HG02840 (cell line): Measurements from ENCODE around the gene CDK2.
A peak's percentile ranks its signal among the peaks of the same experiment; 100 is the strongest.
"Not testable (repeated sequence)": the region's sequence is repeated elsewhere in the genome, so short reads cannot be mapped to it uniquely, and the experiment has no call there.

Experiments
- ATAC-seq: cut with Tn5 transposase; IDR thresholded peaks from one replicate; pipeline ENCODE4 v1.9.1; 2021; ENCODE audit warnings: mild to moderate bottlenecking, moderate library complexity, moderate number of reproducible peaks; ENCODE audit not compliant: unreplicated experiment, low FRiP score

The CDK2 gene

DNA sequence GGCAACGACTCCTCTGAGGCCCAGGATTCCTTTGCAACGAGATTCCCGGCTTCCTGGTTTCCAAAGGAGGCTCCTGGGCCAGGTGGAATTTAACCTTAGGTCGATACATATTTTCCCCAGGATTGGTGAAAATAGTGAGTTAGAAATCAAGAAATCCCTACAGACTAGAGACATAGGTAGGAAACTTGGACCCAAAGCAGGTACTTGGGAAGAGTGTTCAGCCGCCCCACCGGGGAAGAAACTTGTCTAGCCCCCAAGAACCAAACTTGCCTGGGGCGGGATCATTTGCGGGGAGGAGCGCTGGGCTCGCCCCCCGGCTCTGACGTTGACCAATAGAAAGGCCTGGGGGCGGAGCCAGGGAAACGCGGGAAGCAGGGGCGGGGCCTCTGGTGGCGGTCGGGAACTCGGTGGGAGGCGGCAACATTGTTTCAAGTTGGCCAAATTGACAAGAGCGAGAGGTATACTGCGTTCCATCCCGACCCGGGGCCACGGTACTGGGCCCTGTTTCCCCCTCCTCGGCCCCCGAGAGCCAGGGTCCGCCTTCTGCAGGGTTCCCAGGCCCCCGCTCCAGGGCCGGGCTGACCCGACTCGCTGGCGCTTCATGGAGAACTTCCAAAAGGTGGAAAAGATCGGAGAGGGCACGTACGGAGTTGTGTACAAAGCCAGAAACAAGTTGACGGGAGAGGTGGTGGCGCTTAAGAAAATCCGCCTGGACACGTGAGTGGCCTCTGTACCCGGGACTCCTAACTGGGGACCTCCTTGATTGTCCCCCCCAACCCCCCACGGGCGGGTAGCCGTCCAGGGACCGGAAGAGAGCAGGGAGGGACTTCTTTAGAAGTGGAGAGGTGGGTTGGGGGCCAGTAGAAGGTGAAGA is at the start of gene CDK2:
Gene CDK2, plus strand, starts transcription at position 423 of the 874 bp plus-strand sequence. Its CDS starts 179 bp downstream, at position 602.
- peak; percentile 93 for ATAC-seq

DNA sequence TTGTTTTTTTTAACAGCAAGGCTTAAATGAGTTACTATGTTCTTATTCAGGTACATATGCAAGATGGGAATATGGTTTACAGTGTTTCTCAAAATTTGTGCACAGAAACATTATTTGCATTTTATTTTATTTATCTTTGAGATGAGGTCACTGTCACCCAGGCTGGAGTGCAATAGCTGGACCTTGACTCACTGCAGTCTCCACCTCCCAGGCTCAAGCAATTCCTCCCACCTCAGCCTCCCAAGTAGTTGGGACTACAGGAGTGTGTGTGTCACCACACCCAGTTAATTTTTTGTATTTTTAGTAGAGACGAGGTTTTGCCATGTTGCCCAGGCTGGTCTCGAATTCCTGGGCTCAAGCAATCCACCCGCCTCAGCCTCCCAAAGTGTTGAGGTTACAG is 47.6 kb upstream of the CDK2 start:
- ATAC-seq, result not testable (repeated sequence)

DNA sequence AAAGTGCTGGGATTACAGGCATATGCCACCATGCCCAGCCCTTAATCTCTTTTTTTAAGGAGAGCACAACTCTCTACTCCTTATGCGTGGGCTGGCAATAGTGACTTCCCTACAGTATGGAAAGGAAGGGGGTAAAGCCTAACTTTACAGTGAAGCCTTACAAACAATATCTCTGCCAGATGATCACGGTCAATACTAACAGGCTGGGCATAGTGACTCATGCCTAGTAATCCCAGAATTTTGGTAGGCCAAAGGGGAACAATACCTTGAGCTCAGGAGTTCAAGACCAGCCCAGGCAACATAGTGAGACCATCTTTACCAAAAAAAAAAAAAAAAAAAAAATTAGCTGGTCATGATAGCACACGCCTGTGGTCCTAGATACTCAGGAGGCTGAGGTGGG is 44.5 kb upstream of the CDK2 start:
- ATAC-seq, result no peak

DNA sequence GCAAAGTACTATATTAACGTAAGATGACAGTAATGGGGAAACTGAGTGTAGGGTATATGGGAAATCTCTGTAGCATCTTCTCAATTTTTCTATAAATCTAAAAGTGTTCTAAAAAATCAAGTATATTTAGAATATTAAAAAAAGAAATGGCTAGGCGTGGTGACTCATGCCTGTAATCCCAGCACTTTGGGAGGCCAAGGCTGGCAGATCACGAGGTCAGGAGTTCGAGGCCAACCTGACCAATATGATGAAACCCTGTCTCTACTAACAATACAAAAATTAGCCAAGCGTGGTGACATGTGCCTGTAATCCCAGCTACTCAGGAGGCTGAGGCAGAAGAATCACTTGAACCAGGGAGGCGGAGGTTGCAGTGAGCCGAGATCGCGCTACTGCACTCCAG is 43.0 kb upstream of the CDK2 start:
- ATAC-seq, result not testable (repeated sequence)

DNA sequence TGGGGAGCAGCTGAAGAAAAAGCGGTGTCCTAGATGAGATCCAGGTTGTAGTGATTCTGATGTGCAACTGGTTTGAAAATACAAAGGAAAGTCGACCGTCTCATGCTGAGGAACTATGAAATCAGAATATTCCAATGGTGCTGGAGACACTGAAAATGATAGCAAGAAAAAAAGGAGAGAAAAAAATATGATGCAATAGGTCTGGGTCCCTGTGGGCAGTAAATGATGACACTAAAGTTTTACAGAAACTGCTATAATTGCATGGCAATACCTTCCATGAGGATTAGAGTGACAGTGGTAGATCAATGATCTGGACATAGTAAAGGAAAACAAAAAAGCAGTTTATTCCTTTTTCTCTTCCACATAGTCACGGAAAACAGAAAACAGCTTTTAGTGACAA is 41.3 kb upstream of the CDK2 start:
- no peak for ATAC-seq

DNA sequence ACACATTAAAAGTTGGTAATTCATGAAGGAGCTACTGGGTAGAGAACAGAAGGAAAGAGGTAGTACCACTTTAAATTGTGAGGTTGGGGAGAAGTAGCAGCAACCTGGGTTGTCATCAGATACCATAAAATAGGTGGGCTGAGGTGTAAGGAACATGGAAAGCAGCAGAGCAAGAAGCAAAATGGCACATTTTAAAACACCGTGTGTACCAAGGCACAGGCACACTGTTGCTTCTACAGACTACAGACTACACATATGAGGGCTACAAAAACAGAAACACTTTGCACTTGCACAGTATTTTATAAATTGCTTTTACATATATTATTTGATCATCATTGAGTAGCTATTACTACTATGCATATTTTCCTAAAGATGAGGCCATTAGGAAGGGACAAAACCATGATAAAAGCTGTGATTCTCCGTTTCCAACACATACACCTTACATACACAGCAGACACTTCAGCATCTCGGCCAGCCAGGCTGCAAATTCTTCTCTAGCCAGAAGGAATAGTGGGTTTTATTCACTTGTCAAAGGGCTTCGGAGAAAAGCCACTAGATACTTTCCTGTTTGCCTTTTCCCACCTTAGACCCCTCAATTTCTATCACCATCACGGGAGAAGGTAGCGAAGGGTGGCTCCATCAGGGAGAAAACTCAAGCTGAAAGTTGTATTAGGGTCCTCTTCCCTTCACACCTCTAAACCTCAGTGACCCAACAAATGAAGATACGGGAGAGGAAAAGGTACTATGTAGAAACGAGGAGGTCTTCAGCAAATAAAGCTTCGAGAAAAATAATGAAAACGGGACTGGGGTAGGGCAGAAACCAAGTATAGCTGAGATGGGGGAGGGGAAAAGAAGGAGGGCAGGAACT is 40.5 kb upstream of the CDK2 start:
- peak; percentile 1 for ATAC-seq

DNA sequence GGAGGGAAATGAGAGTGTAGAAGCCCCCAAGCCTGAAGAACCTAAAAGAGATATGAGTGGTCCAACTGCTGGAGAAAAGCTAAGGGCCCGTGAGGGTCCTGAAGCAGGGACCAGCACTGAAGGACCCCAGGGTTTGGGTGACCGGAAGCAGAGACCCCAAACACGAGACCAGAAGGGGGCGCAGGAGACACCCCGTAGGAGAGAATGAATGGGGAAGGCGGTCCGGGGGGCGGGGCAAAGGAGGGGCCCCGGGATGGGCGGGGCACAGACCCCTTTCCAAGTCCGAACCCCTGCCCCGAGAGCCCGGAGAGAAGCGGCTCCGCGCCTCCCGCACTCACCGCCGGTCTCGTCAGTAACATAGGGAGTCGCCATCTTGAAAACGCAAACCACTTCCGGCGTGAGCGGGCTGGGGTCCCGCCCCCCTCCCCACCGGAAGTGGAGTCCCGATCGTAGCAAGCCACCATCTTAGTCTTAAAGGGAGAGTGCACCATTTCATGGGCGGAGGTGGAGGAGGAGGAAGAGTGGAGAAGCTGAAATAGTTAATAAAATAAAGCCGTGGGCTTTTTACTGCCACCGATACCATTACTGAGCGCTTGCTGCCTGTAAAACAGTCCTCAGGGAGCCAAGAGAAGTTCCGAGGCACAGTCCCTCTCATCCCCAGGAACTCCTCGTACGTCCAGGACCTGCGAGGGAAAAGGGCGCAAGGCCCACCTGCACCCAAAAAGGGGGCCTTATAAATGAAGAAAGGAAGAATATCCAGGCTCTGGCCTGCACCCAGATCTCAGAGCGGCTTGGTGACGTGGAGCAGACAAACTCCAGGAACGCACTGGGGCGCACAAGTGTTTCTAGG is 39.7 kb upstream of the CDK2 start:
- peak; percentile 48 for ATAC-seq

DNA sequence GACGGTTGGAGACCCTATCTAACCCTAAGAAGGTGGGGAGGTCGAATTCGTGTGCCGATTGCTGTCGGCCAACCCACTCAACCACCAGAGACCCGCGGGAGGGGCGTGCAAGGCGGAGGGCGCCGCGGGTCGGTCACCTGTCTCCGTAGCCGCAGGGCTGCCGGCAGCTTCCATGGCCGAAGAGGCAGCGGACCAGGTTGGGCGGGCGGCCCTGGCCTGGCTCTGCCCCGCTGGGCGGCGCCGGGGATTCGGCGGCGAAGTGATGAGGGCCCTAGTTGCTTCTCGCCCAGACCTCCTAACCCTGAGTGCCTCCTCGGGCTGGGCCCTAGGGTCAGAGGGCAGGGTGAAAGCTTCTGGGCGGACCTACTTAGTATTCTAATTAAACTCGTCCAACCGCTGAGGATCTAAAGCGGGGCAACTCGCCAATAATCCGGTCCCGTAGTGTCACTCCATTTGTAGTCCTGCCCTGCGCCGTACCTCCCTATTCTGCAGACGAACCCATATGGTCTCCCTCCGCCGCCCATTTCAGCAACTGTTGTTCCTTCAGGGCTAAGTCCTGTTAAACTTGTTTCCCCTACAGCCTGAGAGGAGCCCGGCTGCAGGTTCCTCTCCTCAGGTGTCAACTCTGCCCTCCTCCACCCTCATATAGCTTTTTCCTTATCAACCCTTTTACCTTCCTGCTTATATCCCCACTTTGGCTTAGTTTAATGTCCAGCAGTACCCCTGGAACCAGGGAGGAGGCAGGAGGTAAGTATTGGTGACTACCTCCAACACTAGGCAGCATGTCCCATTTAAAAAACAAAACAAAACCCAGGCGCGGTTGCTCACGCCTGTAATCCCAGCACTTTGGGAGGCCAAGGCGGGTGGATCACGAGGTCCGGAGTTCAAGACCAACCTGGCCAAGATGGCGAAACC is 38.8 kb upstream of the CDK2 start, which contains the start of gene PYM1:
Gene PYM1, minus strand, starts transcription at position 307 of the 915 bp plus-strand sequence. Its CDS starts 133 bp downstream, at position 174.
- peak; percentile 23 for ATAC-seq

DNA sequence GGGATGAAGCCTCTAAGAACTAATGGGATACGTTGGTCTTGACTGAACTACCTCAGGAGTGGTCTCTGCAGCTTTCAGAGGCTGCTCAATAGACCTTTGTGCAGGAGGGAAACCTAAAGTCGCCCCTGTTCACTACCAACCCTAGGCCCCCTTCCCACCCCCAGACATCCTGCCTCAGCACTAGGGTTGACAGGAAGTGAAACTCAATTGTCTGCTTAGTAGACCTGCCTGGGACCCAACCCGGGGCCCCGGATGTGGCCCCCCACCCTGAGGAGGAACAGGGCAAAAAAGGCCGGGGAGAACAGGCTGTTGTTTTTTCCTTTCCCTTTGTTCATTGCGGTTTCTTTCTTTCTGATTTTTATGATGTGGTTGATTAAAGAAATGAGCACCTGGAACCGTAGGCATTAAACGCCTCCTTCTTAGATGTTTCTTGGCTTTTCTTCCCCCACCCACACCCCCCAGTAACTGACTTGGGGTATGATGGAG is 37.3 kb upstream of the CDK2 start:
- ATAC-seq, result peak; percentile 27

DNA sequence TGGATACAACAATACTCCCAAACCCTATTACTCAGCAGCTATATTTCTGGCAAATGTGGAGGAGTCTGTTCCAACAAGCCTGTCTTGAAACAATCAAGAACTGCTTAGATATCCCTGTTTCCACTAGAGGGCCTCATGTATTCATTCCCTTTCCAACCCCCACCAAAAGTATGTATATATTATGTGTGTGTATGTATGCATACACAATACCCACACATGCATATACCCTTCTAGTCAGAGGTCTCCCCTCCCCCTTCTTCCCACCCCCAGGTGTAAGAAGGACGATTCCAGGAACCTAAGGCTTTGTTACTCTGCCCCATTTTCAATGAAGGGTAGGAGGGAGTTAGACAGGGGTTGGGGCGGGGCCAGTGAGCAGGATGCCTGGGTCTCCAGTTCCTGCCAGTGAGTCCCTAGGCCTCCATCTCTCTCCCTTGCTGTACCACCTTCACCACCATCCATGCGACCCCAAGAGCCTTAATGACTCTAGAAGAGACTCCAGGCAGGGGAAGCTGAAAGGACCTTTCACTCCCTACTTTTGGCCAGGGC is 35.8 kb upstream of the CDK2 start, which contains the start of gene DGKA:
Gene DGKA, plus strand, starts transcription at position 392 of the 546 bp plus-strand sequence. CDS start 5,342 bp downstream, outside the sequence.
- ATAC-seq, result no peak

DNA sequence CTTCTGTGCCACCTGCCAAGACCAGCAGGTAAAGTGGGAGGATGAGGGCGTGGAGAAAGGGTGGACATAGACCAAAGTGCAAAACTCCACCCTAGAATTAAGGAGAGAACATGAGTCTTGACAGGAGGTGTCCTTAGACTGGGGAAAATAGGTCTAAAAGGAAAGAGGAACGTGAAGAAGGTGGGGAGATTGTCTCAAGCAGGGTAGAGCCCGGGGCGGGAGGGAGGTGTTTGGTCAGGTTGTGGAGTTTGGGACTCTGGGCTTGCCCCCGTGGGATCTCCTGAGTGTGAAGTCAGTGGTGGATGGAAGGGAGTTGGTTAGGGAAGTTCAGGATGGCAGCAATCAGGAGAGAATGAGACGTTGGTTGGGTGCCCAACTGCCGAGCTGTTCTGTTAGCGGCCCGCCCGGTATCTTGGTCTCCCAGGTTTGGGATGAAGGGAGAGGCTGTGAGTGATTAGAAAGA is 35.3 kb upstream of the CDK2 start:
- no peak for ATAC-seq

DNA sequence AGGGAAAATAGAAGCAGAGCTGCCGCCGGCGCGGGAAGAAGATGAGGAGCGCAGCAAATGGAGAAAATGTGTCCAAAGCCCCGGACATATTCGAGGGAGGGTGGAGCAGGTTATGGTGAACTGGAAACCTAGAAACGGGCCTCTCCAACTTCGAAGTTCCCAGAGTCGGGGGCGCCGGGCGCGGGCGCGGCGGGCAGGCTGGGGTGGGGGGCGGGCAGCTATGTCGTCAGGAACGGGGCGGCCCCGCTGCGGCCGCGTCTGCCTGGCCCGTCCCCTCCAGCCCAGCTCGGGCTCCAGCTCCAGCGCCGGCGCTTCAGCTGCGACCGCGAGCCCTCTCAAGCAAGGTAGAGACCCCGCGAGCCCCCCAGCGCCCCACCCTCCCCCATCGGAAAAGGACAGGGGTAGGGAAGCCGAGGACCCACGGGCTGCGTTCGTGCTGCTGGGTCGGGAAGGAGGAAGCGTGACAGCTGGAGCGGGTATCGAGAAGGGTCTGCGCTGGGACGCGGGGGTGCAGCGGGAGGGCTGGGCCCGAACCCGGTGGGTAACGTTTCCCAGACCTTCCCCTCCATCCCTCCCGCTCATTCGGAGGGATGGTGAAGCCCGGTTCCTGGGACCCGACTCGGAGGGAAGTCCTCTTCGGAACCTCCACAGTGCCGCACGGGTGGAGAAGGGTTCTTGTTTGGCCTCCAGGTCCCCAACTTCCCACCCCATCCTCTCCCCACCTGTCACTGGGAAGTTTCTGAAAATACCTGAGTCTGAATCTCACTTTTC is 34.7 kb upstream of the CDK2 start:
- ATAC-seq, result no peak

DNA sequence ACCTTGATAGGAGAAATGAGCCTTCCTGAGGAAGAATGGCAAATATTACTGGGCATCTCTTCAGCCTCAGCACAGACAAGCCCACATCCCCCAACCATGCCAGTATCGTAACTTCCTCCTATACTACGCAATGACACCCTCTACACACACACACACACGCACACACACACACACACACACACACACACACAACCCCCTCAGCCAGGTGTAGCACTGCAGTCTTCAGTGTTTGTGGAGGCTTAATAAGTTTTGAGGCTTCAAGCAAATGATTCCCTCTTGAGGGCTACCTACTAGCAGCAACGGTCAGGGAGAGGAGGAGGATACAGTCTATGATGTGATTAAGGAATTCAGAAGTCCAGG is 34.1 kb upstream of the CDK2 start:
- no peak for ATAC-seq

DNA sequence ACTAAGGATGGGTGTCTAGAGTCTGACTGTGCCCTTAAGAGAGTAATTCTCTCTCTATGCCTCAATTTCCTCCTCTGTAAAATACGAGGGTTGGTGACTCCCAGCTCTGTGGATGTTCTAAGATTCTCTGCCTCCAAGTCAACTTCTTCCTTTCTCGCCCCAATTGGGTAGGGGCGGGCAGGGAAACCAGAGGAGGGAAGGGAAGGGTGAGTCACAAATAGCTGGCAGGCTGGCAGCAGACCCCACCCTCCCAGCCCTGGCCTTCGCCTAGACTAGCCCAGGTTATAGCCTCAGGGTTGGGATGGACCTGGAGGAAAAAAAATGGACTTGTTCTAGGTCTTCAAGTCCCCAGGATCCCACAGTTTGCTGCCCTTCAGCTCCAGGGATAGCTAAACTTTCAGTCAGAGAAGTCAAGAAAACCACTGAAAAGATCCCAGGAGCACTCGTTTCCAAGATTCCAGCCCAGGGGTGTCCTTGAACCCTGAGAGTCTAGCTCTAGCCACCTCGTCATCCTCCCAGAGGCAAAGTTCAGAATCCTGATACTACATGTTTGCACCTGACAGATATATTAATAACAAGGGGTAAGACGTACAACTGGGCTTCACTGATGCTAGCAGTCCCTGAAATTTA is 33.3 kb upstream of the CDK2 start:
- ATAC-seq, result no peak

DNA sequence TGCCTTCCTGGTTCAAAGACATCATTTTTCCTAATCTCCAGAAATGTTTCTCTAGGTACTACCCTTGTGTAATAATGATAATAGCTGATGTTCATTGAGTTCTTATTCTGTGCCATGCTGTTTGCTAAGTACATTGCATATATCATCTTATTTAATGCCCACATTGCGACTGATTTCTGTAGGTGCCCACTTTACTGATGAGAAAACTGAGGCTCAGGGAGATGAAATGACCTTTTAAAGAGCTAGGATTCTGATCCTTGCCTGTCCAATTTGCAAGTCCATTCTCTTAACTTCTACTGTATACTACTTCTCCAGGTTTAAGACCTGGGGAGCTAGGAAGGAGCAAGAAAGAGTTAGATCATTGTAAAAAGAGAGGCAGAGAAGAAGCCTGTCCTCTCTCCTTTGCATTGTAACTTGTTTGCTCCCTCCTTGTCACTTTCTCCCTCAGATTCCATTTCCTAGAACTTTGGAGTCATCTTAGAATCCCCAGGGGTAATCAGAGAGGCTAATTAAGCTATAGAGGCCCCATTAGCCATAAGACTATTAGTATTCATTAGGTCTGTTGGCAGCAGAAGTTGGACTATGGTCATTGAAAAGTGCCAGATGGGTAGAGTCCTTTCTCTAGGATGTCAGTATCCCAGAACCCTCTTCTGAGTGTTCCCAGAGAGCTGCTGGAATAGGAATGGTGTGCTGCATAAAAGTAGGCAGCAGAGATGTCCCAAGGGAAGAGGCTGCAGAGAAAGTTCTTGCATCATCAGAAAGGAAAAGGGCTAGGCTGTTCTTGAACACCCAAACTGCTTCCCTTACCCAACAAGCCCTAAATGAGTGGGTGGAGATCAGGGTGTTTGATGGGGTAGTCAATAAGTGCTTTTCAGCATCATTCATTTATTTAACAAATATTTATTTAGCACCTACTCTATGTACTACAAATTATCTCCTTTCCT is 32.6 kb upstream of the CDK2 start:
- no peak for ATAC-seq

DNA sequence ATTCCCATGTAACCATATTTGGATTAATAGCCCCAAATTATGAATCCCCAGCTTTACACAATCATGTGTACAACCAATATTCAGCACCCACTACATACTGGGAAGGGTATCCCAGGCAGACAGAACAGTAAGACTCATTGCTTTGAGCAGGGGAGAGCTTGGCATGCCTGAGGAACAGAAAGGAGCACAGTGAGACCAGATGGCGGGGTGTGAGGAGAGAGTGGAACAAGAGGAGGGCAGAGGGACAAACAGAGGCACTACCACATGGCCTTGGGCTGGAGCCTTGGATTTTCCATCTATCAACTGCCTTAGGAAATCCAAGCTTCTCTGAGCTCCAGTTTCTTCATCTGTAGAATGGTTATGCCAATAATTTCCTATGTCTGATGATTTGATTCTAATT is 31.9 kb upstream of the CDK2 start:
- ATAC-seq, result no peak
